Activated gamma-delta T cell (primary cell): Measurements from ENCODE around the gene RPUSD3.

Experiments
- DNase-seq: peaks from one replicate; lab custom pipeline; 2025; lab: John Stamatoyannopoulos, UW

RPUSD3 gene

DNA sequence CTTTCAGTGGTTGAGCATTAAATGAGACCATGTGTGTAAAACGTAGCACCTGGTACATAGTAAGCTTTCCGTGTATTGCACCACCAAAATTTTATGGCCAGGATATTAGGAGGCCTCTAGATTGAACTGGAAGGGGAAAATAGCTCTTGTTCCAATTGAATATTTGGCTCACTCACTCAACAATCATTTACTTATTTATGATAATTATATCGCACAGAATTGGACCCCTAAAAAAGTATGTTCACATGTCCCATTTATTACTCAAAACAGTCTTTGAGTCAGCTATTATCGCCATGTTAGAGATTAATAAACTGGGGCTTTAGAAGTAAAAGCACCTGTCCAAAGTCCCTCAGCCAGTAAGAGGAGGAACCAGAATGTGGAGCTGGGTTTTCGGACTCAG, 38.8 kb downstream of the RPUSD3 start:
- no peak for DNase-seq

DNA sequence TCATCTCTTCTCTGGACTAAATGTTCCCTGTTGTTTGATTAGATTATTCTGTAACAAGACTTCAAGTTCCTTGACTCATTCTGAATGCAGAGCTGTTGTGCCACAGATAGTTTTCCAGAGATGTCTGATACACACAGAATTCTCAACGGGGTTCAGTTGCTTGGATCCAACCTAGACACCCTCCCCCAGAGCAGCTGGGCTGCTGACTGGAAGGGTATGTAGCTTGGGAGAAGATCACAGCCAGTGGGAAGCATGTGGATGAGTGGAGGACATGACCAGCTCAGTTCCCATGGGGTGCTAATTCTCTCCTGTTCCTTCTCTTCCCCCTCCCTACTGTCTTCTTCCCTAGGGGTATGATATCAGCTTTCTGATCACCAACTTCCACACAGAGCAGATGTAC, 40.3 kb downstream of the RPUSD3 start:
- no peak for DNase-seq

DNA sequence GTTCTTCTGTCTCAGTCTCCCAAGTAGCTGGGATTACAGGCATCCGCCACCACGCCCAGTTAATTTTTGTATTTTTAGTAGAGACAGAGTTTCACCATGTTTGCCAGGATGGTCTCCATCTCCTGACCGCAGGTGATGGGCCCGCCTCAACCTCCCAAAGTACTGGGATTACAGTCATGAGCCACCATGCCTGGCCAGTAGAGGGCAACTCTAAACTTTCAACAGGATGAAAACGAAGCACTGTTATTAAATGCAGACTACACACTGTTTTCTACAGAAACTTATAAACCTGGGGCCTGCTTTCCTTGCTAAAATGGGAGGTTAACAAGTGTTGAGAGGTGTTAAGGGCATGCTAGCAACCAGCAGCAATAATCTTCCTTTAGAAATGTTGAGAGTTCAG, 43.3 kb downstream of the RPUSD3 start:
- DNase-seq: no peak

DNA sequence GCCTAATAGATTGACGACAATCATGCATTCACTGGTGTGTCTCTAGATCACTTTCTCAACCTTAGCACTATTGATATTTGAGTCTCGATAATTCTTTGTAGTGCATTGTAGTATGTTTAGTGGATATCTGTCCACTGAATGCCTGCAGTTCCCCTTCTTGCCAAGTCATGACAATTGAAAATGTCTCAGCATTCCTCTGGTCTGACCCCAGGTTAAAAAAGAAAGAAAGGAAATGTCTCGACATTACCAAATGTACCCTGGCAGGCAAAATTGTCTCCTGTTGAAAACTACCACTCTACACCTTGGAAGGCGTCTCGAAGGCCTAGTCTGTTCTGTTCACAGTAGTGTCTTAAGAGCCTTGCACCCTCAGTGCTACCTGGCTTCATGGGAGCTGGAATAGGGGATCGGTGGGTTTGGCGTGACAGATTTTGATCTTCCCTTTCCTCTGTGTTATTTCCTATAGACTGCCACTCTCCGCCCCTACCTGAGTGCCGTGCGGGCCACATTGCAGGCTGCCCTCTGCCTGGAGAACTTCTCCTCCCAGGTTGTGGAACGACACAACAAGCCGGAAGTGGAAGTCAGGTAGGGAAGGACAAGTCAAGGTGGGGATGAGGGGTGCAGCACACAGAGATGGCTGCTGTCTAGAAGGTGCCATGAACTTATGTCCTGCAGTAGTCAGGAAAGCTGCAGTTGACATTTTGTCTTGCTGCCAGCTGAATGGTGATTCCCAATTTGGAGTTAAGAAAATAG, 46.4 kb downstream of the RPUSD3 start:
- DNase-seq: no peak

DNA sequence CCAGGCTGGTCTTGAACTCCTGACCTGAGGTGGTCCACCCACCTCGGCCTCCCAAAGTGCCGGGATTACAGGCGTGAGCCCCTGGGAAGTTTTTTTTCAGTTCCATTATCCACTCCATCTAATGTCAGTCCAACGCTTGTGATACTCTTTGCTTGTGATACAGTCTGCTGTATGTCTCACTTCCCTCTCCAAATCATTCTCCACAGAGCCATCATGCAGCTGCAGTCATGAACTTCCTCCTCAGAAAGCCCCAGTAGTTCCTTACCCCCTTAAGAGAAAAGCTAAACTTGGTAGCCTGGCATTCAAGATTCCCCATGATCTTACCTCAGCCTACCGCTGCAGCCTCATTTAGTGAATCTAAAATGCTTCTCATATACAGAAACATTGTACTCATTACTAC, 48.6 kb downstream of the RPUSD3 start:
- DNase-seq: no peak

DNA sequence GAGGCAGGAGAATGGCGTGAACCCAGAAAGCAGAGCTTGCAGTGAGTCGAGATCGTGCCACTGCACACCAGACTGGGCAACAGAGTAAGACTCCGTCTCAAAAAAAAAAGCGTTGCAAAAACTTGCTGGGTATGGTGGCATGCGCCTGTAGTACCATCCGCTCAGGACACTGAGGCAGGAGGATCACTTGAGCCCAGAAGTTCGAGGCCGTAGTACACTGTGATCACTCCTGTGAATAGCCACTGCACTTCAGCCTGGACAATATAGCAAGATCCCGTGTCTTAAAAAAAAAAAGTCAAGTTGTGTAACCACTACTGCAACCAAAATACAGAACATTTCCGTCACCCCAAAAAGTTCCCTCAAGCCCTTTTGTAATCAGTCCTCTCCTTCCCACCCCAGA, 49.4 kb downstream of the RPUSD3 start:
- no peak for DNase-seq

DNA sequence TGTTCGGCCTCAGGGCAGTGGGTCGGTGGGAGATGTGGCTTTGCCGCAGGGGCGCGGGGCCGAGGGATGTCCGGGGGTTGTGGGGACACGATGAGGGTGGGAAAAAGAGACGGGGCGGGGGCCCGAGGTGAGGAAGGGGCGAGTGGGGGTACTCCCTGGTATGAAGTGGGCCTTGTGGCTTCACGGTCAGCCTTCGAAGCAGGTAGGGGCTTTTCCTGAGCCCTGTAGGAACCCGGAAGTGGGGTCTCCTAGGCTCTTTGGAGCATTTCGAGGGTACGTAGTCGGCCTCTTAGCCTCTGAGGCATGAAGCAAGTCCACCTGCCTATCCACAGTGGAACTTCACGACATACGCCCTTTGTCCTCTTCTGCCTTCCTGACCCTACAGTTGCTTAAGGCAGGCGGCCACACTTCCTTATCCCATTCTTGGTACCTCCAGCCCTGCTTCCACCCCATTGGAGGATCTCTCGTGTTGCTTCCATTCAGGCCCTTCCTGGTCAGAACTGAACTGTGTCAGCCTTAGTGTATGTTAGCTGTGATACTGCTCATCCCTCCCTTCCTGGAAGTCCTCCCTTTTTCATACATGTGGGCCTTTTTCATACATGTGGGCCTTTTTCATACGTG, 50.5 kb downstream of the RPUSD3 start:
- no peak for DNase-seq

DNA sequence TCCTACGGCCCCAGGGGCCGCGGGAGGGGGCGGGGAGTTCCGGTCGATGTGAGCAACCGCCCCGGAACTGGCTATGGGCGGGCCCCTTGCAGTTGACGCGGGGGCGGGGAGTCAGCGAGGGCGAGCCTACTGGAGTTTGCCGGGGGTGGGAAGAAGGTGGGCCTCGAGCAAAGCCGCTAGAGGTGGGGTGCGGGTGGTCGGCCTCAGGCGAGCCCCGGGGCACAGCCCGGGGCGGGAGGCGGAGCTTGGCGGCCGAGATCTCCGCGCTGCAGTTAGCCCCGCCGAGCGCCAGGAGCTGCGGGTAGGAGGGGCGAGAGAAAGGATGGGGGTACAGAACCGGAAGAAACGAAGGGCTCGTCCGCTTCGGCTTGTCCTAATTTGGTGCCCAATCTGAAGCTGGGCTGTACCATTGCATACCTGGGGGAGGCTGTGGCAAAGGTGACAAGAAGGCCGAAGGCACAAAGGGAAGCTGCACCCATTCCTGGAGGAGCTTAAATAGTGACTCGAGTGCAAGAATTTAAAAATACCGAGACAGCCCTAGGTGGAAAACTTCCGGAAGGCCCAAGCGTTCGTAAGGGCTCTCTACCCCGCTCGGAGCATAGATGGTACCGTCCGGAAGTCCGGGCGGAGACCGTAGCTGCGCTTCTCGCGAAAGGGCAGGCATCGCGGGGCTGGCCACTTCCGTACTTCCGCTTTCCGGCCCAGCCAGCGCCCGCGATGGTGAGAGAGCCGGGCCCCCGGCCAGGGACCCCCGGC, 51.2 kb downstream of the RPUSD3 start, which contains the start of the genes ARPC4 and TADA3:
Gene ARPC4, plus strand, starts transcription at position 678 of the 756 bp plus-strand sequence. Its CDS starts 40 bp downstream, at position 718.
Gene TADA3, minus strand, starts transcription at position 69 of the 756 bp plus-strand sequence. CDS start 1,007 bp downstream, outside the sequence.
- peak; percentile 80 for DNase-seq

DNA sequence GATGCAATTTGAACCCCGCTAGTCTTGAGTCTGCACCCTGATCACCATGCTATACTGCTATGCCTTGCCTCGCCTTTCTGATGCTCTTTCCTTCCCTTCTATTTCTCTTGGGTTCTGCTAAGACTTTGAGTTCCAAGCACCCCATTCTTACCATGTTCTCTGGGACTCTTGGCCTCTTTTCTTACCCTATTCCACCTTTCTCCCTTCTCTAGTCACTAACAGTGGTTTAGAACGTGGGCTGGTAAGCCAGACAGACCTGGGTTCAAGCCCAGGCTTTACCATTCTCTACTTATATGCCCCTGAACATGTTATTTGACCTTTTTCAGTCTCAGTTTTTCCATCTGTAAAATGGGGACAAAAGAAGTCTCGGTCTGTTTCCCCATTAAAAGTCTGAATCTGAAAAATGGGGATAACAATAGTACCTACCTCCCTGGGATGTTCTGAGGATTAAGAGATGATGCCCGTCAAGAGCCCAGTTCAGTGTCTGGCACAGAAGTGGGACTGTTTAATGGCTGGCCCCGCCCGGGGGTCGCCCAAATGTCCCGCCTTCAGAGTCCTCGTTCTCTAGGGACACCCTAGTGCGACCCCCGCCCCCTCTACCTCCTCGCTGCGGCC, 51.9 kb downstream of the RPUSD3 start:
- no peak for DNase-seq

DNA sequence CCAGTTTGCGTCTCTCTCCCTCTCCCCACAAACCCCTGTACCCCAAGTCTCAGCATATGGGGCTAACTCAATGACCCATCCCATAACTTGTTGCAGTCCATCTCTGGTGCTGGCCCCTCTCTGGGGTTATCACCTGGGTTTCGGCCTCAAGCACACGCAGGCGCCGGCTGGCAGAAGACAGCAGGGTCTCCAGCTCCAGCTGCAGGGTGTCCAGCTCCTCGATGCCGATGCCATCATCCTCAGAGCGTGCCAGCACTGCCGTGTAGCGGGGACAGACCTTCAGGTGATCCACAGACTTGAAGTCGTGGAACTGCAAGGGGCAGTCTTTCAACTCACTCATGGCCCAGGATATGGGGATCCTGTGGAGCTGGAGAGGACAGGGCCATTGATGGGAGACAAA, 52.7 kb downstream of the RPUSD3 start:
- DNase-seq: no peak
